SU-DHL-6 (cell line): Measurements from ENCODE around the gene TSHZ2.

Experiments
- CTCF ChIP-seq: fragments of 200-600 bp; sonication (generic); IDR thresholded peaks from one replicate; pipeline ENCODE4 v1.5.1; 2017; ENCODE audit warnings: antibody characterized with exemption, mild to moderate bottlenecking, low read length, moderate library complexity; ENCODE audit not compliant: insufficient read depth, poor library complexity, severe bottlenecking
- EZH2phosphoT487 ChIP-seq: fragments of 200-600 bp; sonication (generic), shearing (Covaris generic); conservative IDR thresholded peaks from 2 replicates; pipeline ENCODE4 v1.6.1; 2018; ENCODE audit warnings: mild to moderate bottlenecking, antibody characterized with exemption, low read length, moderate library complexity, mixed read lengths

GRCh38 chr20:53253668-53254067, 281.5 kb downstream of the TSHZ2 start:
- TF ChIP-seq CTCF (no peak), EZH2phosphoT487 (no peak)
